ENCODE results near the gene PYDC2. TPM values are rescaled to one million over a fixed set of nuclear protein-coding genes. Genes with fewer than 3 reads are reported as not detected.
"Not testable (repeated sequence)": the region's sequence is repeated elsewhere in the genome, so short reads cannot be mapped to it uniquely, and the experiment has no call there.

Gene PYDC2
- polyA plus RNA-seq, 6 donors from 2014 or later: not detected

DNA sequence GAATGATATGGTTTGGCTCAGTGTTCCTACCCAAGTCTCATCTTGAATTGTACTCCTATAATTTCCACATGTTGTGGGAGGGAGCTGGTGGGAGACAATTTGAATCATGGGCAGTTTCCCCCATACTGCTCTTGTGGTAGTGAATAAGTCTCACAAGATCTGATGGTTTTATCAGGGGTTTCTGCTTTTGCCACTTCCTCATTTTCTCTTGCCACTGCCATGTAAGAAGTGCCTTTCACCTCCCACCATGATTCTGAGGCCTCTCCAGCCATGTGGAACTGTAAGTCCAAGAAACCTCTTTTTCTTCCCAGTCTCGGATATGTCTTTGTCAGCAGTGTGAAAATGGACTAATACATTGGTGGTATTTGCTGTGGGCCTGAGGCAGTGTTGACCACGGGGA, 23.0 kb downstream of the PYDC2 start:
- DNase-seq; H3K4me3 Mint-ChIP-seq; H3K4me1 Mint-ChIP-seq; ATAC-seq (ENCODE audit: low read depth in 2 of 2); H3K36me3 Mint-ChIP-seq; H3K27ac Mint-ChIP-seq: not testable (repeated sequence)
- H3K27me3 Mint-ChIP-seq: peaks cover 0 to 15% (median 9%) of the 10 kb centered on the region in 3 donors
- H3K9me3 Mint-ChIP-seq: peaks cover 7 to 32% (median 14%) of the 10 kb centered on the region in 7 donors

DNA sequence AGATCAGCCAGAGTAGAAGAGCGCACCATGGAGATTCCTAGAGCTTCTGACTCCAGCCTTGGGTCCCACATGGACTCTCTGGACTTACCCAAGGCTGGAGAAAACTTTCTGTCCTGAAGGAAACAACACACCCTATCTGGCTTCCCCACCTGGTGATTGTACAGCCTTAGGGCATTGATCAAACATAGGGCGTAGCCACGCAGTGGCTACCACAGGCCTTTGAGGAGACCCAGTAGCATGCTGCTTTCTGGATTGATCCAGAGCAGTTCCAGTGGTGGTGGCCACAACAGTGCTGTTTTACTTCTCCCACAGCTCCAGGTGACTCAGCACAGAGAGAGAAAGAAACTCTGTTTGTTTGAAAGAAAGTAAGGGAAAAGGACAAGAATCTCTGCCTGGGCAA, 23.5 kb downstream of the PYDC2 start:
- Mint-ChIP-seq H3K4me1 (no peaks in the 10 kb centered on the region), H3K27me3 (peaks cover 0 to 15% (median 9%) of the 10 kb centered on the region in 3 donors)

DNA sequence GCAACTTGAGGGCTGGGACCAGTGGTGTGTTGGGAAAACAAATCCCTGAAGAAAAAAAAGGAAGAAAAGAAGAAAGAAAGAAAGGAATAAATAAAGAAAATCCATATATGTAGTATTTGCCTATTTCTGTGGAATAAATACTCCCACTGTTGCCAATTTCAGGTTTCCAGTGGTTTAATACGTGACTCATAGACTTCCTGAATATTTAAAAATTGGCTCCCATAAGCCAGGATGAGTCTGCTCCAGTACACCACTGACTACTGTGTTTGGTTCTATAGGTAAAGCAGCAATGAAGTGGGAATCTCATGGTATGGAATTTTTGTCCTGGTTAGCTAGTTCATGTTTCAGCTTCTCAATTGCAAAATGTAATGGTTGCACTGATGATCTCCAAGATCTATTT, 31.6 kb downstream of the PYDC2 start:
- no peaks in the 10 kb centered on the region for H3K27me3 Mint-ChIP-seq
- no peaks in the 10 kb centered on the region for H3K36me3 Mint-ChIP-seq
- H3K27ac Mint-ChIP-seq: no peak overlapping the region
- DNase-seq (no peak), ATAC-seq (ENCODE audit: low read depth in 2 of 2) (no peak)
- H3K4me3 Mint-ChIP-seq: no peak overlapping the region
- H3K9me3 Mint-ChIP-seq: peaks cover 0 to 4% (median 0%) of the 10 kb centered on the region in 7 donors
- no peaks in the 10 kb centered on the region for H3K4me1 Mint-ChIP-seq

More for the DNA sequence above, 23.5 kb downstream of the PYDC2 start:
- DNase-seq (no peak), ATAC-seq (ENCODE audit: low read depth in 2 of 2) (no peak)
- Mint-ChIP-seq H3K4me3 (no peak overlapping the region), H3K9me3 (peaks cover 7 to 32% (median 14%) of the 10 kb centered on the region in 7 donors), H3K27ac (no peak overlapping the region), H3K36me3 (no peaks in the 10 kb centered on the region)

- ATAC-seq (ENCODE audit: low read depth in 2 of 2) (no peak), DNase-seq (no peak)
- Mint-ChIP-seq H3K4me1 (no peaks in the 10 kb centered on the region), H3K27me3 (no peaks in the 10 kb centered on the region), H3K4me3 (no peak overlapping the region), H3K27ac (no peak overlapping the region), H3K36me3 (no peaks in the 10 kb centered on the region), H3K9me3 (peaks cover 0 to 4% (median 0%) of the 10 kb centered on the region in 7 donors)
Measured at GRCh38 chr3:191493336-191493735, 32.4 kb downstream of the PYDC2 start.

DNA sequence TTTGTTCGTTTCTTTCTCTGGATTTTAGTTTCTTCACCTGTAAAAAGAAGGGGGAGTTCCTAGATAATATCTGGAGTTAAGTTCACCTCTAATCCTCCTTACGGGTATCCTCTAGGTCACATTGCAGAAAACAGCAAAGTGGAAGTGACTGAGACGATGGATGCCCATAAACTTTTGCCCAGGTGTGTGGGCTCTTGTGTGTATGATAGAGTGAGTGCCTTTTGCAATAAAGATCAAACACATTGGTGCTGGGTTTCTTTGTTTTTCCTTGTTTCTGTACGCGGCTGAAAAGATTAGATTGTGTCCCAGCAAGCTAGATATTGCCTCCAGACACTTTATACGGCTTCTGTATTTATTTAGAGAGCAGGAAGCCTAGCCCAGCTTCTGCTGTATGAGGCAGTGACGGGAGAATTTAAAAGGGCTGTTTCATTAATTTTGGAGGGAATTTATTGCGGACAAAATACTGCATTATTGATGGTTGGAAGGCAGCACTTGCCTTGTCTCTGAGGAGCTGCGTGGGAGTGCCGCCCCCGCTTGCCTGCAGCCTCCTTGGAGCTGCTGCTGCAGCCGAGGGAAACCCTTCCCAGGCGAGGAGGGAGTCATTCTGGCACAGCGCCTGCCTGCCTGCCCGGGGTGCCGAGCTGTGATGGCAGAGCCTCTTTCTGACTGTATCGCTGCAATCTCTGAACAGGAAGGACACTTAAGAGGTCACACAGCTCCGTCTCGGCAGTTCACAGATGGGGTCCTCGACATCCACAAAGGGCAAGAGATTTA, 38.5 kb downstream of the PYDC2 start:
- Mint-ChIP-seq H3K9me3 (no peaks in the 10 kb centered on the region), H3K27ac (no peak overlapping the region), H3K4me3 (no peak overlapping the region), H3K27me3 (peaks cover 0 to 26% (median 7%) of the 10 kb centered on the region in 3 donors), H3K4me1 (no peaks in the 10 kb centered on the region), H3K36me3 (no peaks in the 10 kb centered on the region)
- DNase-seq (no peak), ATAC-seq (ENCODE audit: low read depth in 2 of 2) (no peak)

DNA sequence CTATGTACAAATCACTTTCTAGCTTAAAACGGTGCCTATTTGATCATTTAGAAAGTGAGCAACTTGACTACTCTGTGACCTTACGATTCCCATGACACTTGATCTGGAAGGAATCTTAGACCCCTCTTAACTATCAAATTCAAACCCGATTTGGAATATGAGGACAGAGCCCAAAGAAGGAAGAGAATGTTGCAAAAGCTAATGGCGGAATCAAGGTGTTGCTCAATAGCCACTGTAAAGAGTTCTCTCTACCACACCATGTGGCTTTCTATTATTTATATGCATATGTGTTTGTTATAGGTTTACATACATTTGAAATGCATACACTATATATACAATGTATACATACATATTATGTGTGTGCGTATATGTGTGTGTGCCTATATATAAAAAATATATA, 39.9 kb downstream of the PYDC2 start:
- DNase-seq: no peak
- ATAC-seq (ENCODE audit: low read depth in 2 of 2): no peak

GRCh38 chr3:191502583-191502982, 41.6 kb downstream of the PYDC2 start:
- Mint-ChIP-seq H3K27ac (no peak overlapping the region), H3K36me3 (no peaks in the 10 kb centered on the region), H3K9me3 (no peaks in the 10 kb centered on the region), H3K27me3 (peaks cover 4 to 26% (median 7%) of the 10 kb centered on the region in 3 donors), H3K4me1 (no peaks in the 10 kb centered on the region), H3K4me3 (no peak overlapping the region)
- no peak for ATAC-seq (ENCODE audit: low read depth in 2 of 2)
- no peak for DNase-seq

More for the DNA sequence above, 39.9 kb downstream of the PYDC2 start:
- H3K36me3 Mint-ChIP-seq: no peaks in the 10 kb centered on the region
- H3K27me3 Mint-ChIP-seq: peaks cover 4 to 26% (median 7%) of the 10 kb centered on the region in 3 donors
- H3K27ac Mint-ChIP-seq: no peak overlapping the region
- no peaks in the 10 kb centered on the region for H3K9me3 Mint-ChIP-seq
- no peaks in the 10 kb centered on the region for H3K4me1 Mint-ChIP-seq
- no peak overlapping the region for H3K4me3 Mint-ChIP-seq

GRCh38 chr3:191509078-191509477, 48.1 kb downstream of the PYDC2 start:
- ATAC-seq (ENCODE audit: low read depth in 2 of 2) (no peak), DNase-seq (no peak)
- Mint-ChIP-seq H3K9me3 (no peaks in the 10 kb centered on the region), H3K36me3 (no peaks in the 10 kb centered on the region), H3K27ac (no peak overlapping the region), H3K4me1 (no peaks in the 10 kb centered on the region), H3K4me3 (no peak overlapping the region), H3K27me3 (peaks cover 0 to 13% (median 10%) of the 10 kb centered on the region in 3 donors)

Other genes with a start within 250 kb of the PYDC2 start
- gene CCDC50, start 131.8 kb upstream of the PYDC2 start, polyA plus RNA-seq (ENCODE audit: low read depth in 6 of 6): 10 to 100 TPM; 40.0 to 68.7 (median 51.8) TPM
- under 1 TPM in 4 of 6 donors, not detected in 2; 0.17 to 0.98 (median 0.67) TPM for gene UTS2B, start 130.6 kb upstream of the PYDC2 start, polyA plus RNA-seq (ENCODE audit: low read depth in 6 of 6)